ENCODE measurements around the gene TDRD7.

Gene TDRD7

DNA sequence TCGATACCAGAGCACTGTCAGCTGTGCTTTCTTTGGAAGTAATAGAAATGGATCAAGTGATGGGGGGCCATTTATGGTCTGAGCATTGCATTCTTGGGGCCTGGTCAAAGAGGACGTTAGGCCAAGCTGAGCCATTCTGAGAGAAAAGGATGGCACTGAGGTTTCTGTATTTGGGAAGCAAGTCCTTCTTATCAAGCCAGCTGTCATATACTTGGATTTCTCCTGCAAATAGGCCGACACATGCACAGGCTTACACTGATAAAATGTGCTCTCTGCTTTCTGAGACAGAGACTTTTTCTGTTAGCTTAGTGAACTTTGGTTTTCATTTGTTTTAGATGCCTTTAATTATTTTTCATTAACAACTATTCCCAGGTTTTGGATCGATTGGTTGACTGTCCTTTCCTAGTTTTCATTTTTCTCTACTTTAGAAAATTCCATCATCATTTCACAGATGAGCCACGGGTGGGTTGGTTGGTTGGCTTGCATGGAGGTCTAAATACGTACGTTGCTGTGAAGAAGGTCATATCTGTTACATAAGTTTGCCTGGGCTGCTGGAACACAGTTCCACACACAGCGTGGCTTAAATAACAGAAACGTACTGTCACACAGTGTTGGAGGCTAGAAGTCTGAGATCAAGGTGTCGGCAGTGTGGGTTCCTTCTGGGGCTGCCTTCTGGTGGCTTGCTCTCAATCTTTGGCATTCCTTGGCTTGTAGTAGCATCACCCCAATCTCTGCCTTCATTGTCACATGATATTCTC is 109.9 kb downstream of the TDRD7 start:
- peaks cover 6% of the 10 kb centered on the region; the same call in 1 of the 2 replicates for H3K4me1 ChIP-seq (ENCODE audit: control insufficient read depth, insufficient read depth, low read length)
- H3K36me3 ChIP-seq (ENCODE audit: control insufficient read depth in 2 of 2, insufficient read depth in 1 of 2, low read length in 2 of 2), result peaks cover 0 to 34% of the 10 kb centered on the region in 2 experiments; a peak in 1 of 3 replicates
- ChIA-PET POLR2A (no interaction called here), CTCF (interaction anchor here (0.8 kb wide), 1 partner anchor 111 kb away, joined by 3 read pairs; no protein-coding TSS in a partner anchor)
- TF ChIP-seq FEZF1 (tag by site-specific recombination; IDR thresholded peaks at IDR 0.05) (no peak), ZNF701 (tag by site-specific recombination; IDR thresholded peaks at IDR 0.05) (no peak), ZNF248 (tag by site-specific recombination; IDR thresholded peaks at IDR 0.05) (no peak), ZNF596 (tag by site-specific recombination; IDR thresholded peaks at IDR 0.05) (no peak)
- H3K4me3 ChIP-seq (ENCODE audit: low read depth, low read length), result no peak overlapping the region
- H3K27ac ChIP-seq (ENCODE audit: extremely low read depth, low read depth, low read length), result no peak overlapping the region
- no peaks in the 10 kb centered on the region for H3K9me3 ChIP-seq (ENCODE audit: control insufficient read depth, insufficient read depth, low read depth, low read length)

GRCh38 chr9:97524424-97524823 is 112.5 kb downstream of the TDRD7 start:
- peaks cover 6% of the 10 kb centered on the region; the same call in 1 of the 2 replicates for H3K4me1 ChIP-seq (ENCODE audit: control insufficient read depth, insufficient read depth, low read length)
- H3K9me3 ChIP-seq (ENCODE audit: control insufficient read depth, insufficient read depth, low read depth, low read length), result no peaks in the 10 kb centered on the region
- H3K27ac ChIP-seq (ENCODE audit: extremely low read depth, low read depth, low read length), result no peak overlapping the region; the same call in 1 of the 2 replicates
- TF ChIP-seq ZNF416 (tag by site-specific recombination; IDR thresholded peaks at IDR 0.05) (no peak), HOXC10 (CRISPR knock-in tag; IDR thresholded peaks at IDR 0.05) (no peak), ZBTB49 (tag by site-specific recombination; IDR thresholded peaks at IDR 0.05; ENCODE audit: low read depth) (no peak), SP2 (tag by site-specific recombination; IDR thresholded peaks at IDR 0.05) (no peak), ZNF521 (tag by site-specific recombination; IDR thresholded peaks at IDR 0.05) (no peak), YY1 (tag by site-specific recombination; IDR thresholded peaks at IDR 0.05) (no peak), KLF1 (tag by site-specific recombination; IDR thresholded peaks at IDR 0.05) (no peak), ZNF391 (tag by site-specific recombination; IDR thresholded peaks at IDR 0.05; ENCODE audit: borderline replicate concordance, low read depth) (no peak), ZNF155 (tag by site-specific recombination; IDR thresholded peaks at IDR 0.05) (no peak), ZNF514 (tag by site-specific recombination; IDR thresholded peaks at IDR 0.05) (no peak), ZNF157 (tag by site-specific recombination; IDR thresholded peaks at IDR 0.05) (no peak), SP3 (tag by site-specific recombination; IDR thresholded peaks at IDR 0.05) (no peak), ZNF221 (tag by site-specific recombination; IDR thresholded peaks at IDR 0.05; ENCODE audit: borderline replicate concordance) (no peak), ZNF558 (tag by site-specific recombination; IDR thresholded peaks at IDR 0.05) (no peak), AEBP2 (tag by site-specific recombination; IDR thresholded peaks at IDR 0.05; ENCODE audit: borderline replicate concordance) (no peak), ZNF37A (tag by site-specific recombination; IDR thresholded peaks at IDR 0.05) (no peak), ZNF280D (tag by site-specific recombination; IDR thresholded peaks at IDR 0.05) (no peak), EGR2 (tag by site-specific recombination; IDR thresholded peaks at IDR 0.05; ENCODE audit: low read depth) (no peak)
- TF ChIP-seq, protein P1, sequence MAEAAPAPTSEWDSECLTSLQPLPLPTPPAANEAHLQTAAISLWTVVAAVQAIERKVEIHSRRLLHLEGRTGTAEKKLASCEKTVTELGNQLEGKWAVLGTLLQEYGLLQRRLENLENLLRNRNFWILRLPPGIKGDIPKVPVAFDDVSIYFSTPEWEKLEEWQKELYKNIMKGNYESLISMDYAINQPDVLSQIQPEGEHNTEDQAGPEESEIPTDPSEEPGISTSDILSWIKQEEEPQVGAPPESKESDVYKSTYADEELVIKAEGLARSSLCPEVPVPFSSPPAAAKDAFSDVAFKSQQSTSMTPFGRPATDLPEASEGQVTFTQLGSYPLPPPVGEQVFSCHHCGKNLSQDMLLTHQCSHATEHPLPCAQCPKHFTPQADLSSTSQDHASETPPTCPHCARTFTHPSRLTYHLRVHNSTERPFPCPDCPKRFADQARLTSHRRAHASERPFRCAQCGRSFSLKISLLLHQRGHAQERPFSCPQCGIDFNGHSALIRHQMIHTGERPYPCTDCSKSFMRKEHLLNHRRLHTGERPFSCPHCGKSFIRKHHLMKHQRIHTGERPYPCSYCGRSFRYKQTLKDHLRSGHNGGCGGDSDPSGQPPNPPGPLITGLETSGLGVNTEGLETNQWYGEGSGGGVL (tag by site-specific recombination; IDR thresholded peaks at IDR 0.05), result no peak
- peaks cover 0 to 59% of the 10 kb centered on the region in 2 experiments; a peak in 1 of 3 replicates for H3K36me3 ChIP-seq (ENCODE audit: control insufficient read depth in 2 of 2, insufficient read depth in 1 of 2, low read length in 2 of 2)
- ChIA-PET POLR2A (no interaction called here), CTCF (interaction anchor here (0.6 to 1.3 kb wide), 3 partner anchors 23 to 339 kb away, joined by 3 read pairs; partner anchors contain the start of gene TMOD1)
- H3K4me3 ChIP-seq (ENCODE audit: low read depth, low read length), result no peak overlapping the region

All from HEK293 (cell line).